ENCODE measurements around the gene MAP7.

Gene MAP7

DNA sequence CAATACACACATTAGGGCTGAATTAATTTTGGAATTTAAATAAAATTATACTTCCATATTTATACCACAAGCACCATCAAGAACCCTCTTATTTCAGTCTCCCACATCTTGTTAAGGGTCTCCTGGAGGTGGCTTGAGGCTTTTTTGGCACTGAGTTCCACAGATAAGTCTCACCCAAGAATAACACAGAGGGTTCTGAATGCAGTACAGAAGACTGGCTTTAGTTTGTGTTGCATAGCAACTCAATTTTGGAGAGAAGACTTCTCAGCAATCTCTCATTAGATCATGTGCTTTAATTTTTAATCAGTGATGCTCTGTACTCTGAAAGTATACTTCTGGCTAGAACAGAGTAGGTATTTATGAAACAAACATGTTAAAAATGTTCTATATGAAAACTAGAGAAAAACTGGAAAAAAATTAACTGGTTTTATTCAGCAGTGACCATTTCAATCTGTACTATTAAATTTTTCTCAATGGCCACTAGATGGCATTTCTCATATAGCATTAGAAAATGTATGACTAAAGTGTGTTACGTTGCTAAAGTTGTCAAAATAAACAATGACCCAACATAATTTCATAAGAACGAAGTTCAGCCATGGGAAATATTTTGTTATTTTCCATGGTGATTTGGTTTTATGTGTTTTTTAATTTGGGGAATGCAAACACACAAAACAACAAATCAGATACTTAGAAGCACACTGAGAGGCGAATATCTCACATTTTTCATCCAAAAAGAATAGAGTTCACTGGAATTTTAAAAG is 32.7 kb upstream of the MAP7 start:
- no peaks in the 10 kb centered on the region for H3K9me3 ChIP-seq (ENCODE audit: control insufficient read depth, insufficient read depth, low read length)
- H4K20me1 ChIP-seq (ENCODE audit: control insufficient read depth, insufficient read depth, low read depth, low read length): no peaks in the 10 kb centered on the region
- H3K4me2 ChIP-seq (ENCODE audit: low read length): no peak overlapping the region
- TF ChIP-seq EZH2phosphoT487 (IDR thresholded peaks at IDR 0.05; ENCODE audit: borderline replicate concordance, low read length): no peak
- TF ChIP-seq CTCF (IDR thresholded peaks at IDR 0.05; ENCODE audit: low read depth, low read length, poor library complexity, severe bottlenecking): peak; percentile 66
- H3F3A ChIP-seq (ENCODE audit: control insufficient read depth, insufficient read depth): no peaks in the 10 kb centered on the region
- no peaks in the 10 kb centered on the region for H3K79me2 ChIP-seq (ENCODE audit: control insufficient read depth, low read length)
- no peak overlapping the region for H3K27ac ChIP-seq (ENCODE audit: low read depth, low read length)
- H3K36me3 ChIP-seq (ENCODE audit: control insufficient read depth, low read length): no peaks in the 10 kb centered on the region
- no peak overlapping the region for H3K4me3 ChIP-seq (ENCODE audit: low read length)
- no peaks in the 10 kb centered on the region for H3K4me1 ChIP-seq (ENCODE audit: control insufficient read depth, low read length)
- no peaks in the 10 kb centered on the region for H3K9me2 ChIP-seq (replicated peaks; ENCODE audit: control insufficient read depth, low read length)
- no peaks in the 10 kb centered on the region for H3K27me3 ChIP-seq (ENCODE audit: control insufficient read depth, low read length)

- Histone ChIP-seq H3K9me3 (ENCODE audit: control insufficient read depth, insufficient read depth, low read length) (no peaks in the 10 kb centered on the region), H3F3A (ENCODE audit: control insufficient read depth, insufficient read depth) (no peaks in the 10 kb centered on the region), H3K27me3 (ENCODE audit: control insufficient read depth, low read length) (no peaks in the 10 kb centered on the region), H3K4me2 (ENCODE audit: low read length) (no peak overlapping the region), H3K9me2 (replicated peaks; ENCODE audit: control insufficient read depth, low read length) (no peaks in the 10 kb centered on the region), H3K4me1 (ENCODE audit: control insufficient read depth, low read length) (no peaks in the 10 kb centered on the region), H3K79me2 (ENCODE audit: control insufficient read depth, low read length) (no peaks in the 10 kb centered on the region), H3K27ac (ENCODE audit: low read depth, low read length) (no peak overlapping the region), H4K20me1 (ENCODE audit: control insufficient read depth, insufficient read depth, low read depth, low read length) (no peaks in the 10 kb centered on the region), H3K36me3 (ENCODE audit: control insufficient read depth, low read length) (no peaks in the 10 kb centered on the region), H3K4me3 (ENCODE audit: low read length) (no peak overlapping the region)
- TF ChIP-seq CTCF (IDR thresholded peaks at IDR 0.05; ENCODE audit: low read depth, low read length, poor library complexity, severe bottlenecking) (no peak), EZH2phosphoT487 (IDR thresholded peaks at IDR 0.05; ENCODE audit: borderline replicate concordance, low read length) (no peak)
Measured at GRCh38 chr6:136579800-136580199, 29.6 kb upstream of the MAP7 start.

GRCh38 chr6:136576821-136577220 is 26.6 kb upstream of the MAP7 start:
- H3K4me1 ChIP-seq (ENCODE audit: control insufficient read depth, low read length): no peaks in the 10 kb centered on the region
- no peak overlapping the region for H3K27ac ChIP-seq (ENCODE audit: low read depth, low read length)
- no peaks in the 10 kb centered on the region for H3K9me2 ChIP-seq (replicated peaks; ENCODE audit: control insufficient read depth, low read length)
- H3K9me3 ChIP-seq (ENCODE audit: control insufficient read depth, insufficient read depth, low read length): no peaks in the 10 kb centered on the region; the same call in 1 of the 2 replicates
- no peaks in the 10 kb centered on the region for H3F3A ChIP-seq (ENCODE audit: control insufficient read depth, insufficient read depth)
- no peaks in the 10 kb centered on the region for H3K36me3 ChIP-seq (ENCODE audit: control insufficient read depth, low read length)
- H3K27me3 ChIP-seq (ENCODE audit: control insufficient read depth, low read length): no peaks in the 10 kb centered on the region
- H4K20me1 ChIP-seq (ENCODE audit: control insufficient read depth, insufficient read depth, low read depth, low read length): no peaks in the 10 kb centered on the region
- no peaks in the 10 kb centered on the region for H3K79me2 ChIP-seq (ENCODE audit: control insufficient read depth, low read length)
- H3K4me2 ChIP-seq (ENCODE audit: low read length): no peak overlapping the region
- no peak for TF ChIP-seq EZH2phosphoT487 (IDR thresholded peaks at IDR 0.05; ENCODE audit: borderline replicate concordance, low read length)
- H3K4me3 ChIP-seq (ENCODE audit: low read length): no peak overlapping the region

DNA sequence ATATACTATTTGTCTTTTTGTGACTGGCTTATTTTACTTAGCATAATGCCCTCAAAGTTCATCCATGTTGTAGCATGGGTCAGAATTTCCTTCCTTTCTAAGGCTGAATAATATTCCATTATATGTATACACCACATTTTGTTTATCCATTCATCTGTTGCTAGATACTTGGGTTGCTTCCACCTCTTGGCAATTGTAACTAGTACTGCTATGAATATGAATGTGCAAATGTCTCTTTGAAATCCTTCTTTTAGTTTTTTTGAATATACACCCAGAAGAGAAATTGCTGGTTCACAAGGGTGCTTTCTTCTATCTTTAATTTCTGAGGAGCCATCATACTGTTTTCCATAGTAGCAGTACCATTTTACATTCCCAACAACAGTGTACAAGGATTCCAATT is 21.3 kb upstream of the MAP7 start:
- Histone ChIP-seq H3K9me3 (ENCODE audit: control insufficient read depth, insufficient read depth, low read length) (peaks cover 10% of the 10 kb centered on the region; the same call in 1 of the 2 replicates), H3K36me3 (ENCODE audit: control insufficient read depth, low read length) (no peaks in the 10 kb centered on the region), H3K79me2 (ENCODE audit: control insufficient read depth, low read length) (no peaks in the 10 kb centered on the region), H3K9me2 (replicated peaks; ENCODE audit: control insufficient read depth, low read length) (no peaks in the 10 kb centered on the region), H3K4me3 (ENCODE audit: low read length) (no peak overlapping the region), H3K4me1 (ENCODE audit: control insufficient read depth, low read length) (no peaks in the 10 kb centered on the region), H4K20me1 (ENCODE audit: control insufficient read depth, insufficient read depth, low read depth, low read length) (no peaks in the 10 kb centered on the region), H3K27me3 (ENCODE audit: control insufficient read depth, low read length) (no peaks in the 10 kb centered on the region), H3K27ac (ENCODE audit: low read depth, low read length) (no peak overlapping the region), H3K4me2 (ENCODE audit: low read length) (no peak overlapping the region), H3F3A (ENCODE audit: control insufficient read depth, insufficient read depth) (no peaks in the 10 kb centered on the region)
- no peak for TF ChIP-seq CTCF (IDR thresholded peaks at IDR 0.05; ENCODE audit: low read depth, low read length, poor library complexity, severe bottlenecking)
- TF ChIP-seq EZH2phosphoT487 (IDR thresholded peaks at IDR 0.05; ENCODE audit: borderline replicate concordance, low read length): no peak

Data from DOHH2 (cell line).